Posterior cingulate gyrus (tissue), 11 donors: Measurements from ENCODE around the gene TEX53.

Source experiments
- DNase-seq, 10 donors: peaks; one replicate each; pipeline versions ENCODE4 v3.0.0 to v3.0.0-alpha.2; 2020 to 2021; ENCODE audit warnings: mixed read lengths in 3 of 10
- intact Hi-C: fragments of 100-400 bp; cut with DNase I; formaldehyde crosslinking; loops from one replicate; pipeline ENCODE4 v1.15.1; 2023

Gene TEX53

GRCh38 chr9:114657705-114658104 lies at the start of gene TEX53:
Gene TEX53 (minus strand): TSS chr9:114657805. CDS start chr9:114657774, 31 bp downstream.
- intact Hi-C loops, result loop anchor here (10.0 kb wide), 1 partner anchor 73 kb away; the partner anchor contains the start of gene ATP6V1G1
- DNase-seq, result no peak

- no peak for DNase-seq
- intact Hi-C loops, result no loop called here
Observed at GRCh38 chr9:114706711-114707110, 49.1 kb upstream of the TEX53 start.

GRCh38 chr9:114701988-114702387 lies 44.4 kb upstream of the TEX53 start:
- intact Hi-C loops, result no loop called here
- no peak for DNase-seq

GRCh38 chr9:114697951-114698351 lies 40.3 kb upstream of the TEX53 start:
- intact Hi-C loops, result no loop called here
- DNase-seq, result no peak

GRCh38 chr9:114696814-114697544 lies 39.4 kb upstream of the TEX53 start:
- DNase-seq, result no peak

GRCh38 chr9:114695948-114696347 lies 38.3 kb upstream of the TEX53 start:
- intact Hi-C loops, result no loop called here
- no peak for DNase-seq

More at GRCh38 chr9:114696814-114697544, 39.4 kb upstream of the TEX53 start:
- intact Hi-C loops, result no loop called here

- intact Hi-C loops, result no loop called here
- no peak for DNase-seq
Observed at GRCh38 chr9:114694719-114695269, 37.2 kb upstream of the TEX53 start.

- intact Hi-C loops, result no loop called here
- no peak for DNase-seq
Observed at GRCh38 chr9:114694146-114694545, 36.5 kb upstream of the TEX53 start.

- no peak for DNase-seq
- intact Hi-C loops, result no loop called here
Observed at GRCh38 chr9:114693248-114693855, 35.7 kb upstream of the TEX53 start.

GRCh38 chr9:114691956-114692295 lies 34.3 kb upstream of the TEX53 start:
- intact Hi-C loops, result no loop called here
- DNase-seq, result no peak

- intact Hi-C loops, result no loop called here
- DNase-seq, result peak in 2 of 10 donors; percentile 10 to 62
Observed at GRCh38 chr9:114691046-114691955, 33.7 kb upstream of the TEX53 start.

- peak in 1 of 10 donors; percentile 49 for DNase-seq
- intact Hi-C loops, result no loop called here
Observed at GRCh38 chr9:114690308-114690707, 32.7 kb upstream of the TEX53 start.

GRCh38 chr9:114689813-114690212 lies 32.2 kb upstream of the TEX53 start:
- intact Hi-C loops, result loop anchor here (10.0 kb wide), 1 partner anchor 835 kb away; no protein-coding TSS in a partner anchor
- no peak for DNase-seq

GRCh38 chr9:114688909-114689610 lies 31.5 kb upstream of the TEX53 start:
- intact Hi-C loops, result loop anchor here (10.0 kb wide), 1 partner anchor 836 kb away; no protein-coding TSS in a partner anchor
- DNase-seq, result no peak

- no peak for DNase-seq
- intact Hi-C loops, result loop anchor here (10.0 kb wide), 1 partner anchor 836 kb away; no protein-coding TSS in a partner anchor
Observed at GRCh38 chr9:114688379-114688778, 30.8 kb upstream of the TEX53 start.

GRCh38 chr9:114687034-114687433 lies 29.4 kb upstream of the TEX53 start:
- intact Hi-C loops, result loop anchor here (10.0 kb wide), 1 partner anchor 838 kb away; no protein-coding TSS in a partner anchor
- DNase-seq, result no peak

GRCh38 chr9:114685951-114686350 lies 28.3 kb upstream of the TEX53 start:
- intact Hi-C loops, result loop anchor here (10.0 kb wide), 1 partner anchor 839 kb away; no protein-coding TSS in a partner anchor
- no peak for DNase-seq

GRCh38 chr9:114684036-114684435 lies 26.4 kb upstream of the TEX53 start:
- DNase-seq, result no peak
- intact Hi-C loops, result loop anchor here (1.0 to 10.0 kb wide), 2 partner anchors 225 to 841 kb away; no protein-coding TSS in a partner anchor

GRCh38 chr9:114682846-114683245 lies 25.2 kb upstream of the TEX53 start:
- intact Hi-C loops, result loop anchor here (2.0 to 10.0 kb wide), 2 partner anchors 332 to 842 kb away; no protein-coding TSS in a partner anchor
- DNase-seq, result no peak
